ENCODE data around the gene MAD1L1.
"Not testable (repeated sequence)": the region's sequence is repeated elsewhere in the genome, so short reads cannot be mapped to it uniquely, and the experiment has no call there.

MAD1L1 gene

GRCh38 chr7:2171855-2172254 is 60.9 kb downstream of the MAD1L1 start:
- no peak for DNase-seq

- no peak for DNase-seq
Observed at GRCh38 chr7:2170576-2171521, 61.9 kb downstream of the MAD1L1 start.

GRCh38 chr7:2169923-2170575 is 62.7 kb downstream of the MAD1L1 start:
- no peak for DNase-seq

- DNase-seq: no peak
Observed at GRCh38 chr7:2168615-2169311, 64.0 kb downstream of the MAD1L1 start.

GRCh38 chr7:2166625-2167280 is 66.0 kb downstream of the MAD1L1 start:
- no peak for DNase-seq

- DNase-seq: no peak
Observed at GRCh38 chr7:2165610-2166594, 66.8 kb downstream of the MAD1L1 start.

GRCh38 chr7:2165239-2165609 is 67.5 kb downstream of the MAD1L1 start:
- DNase-seq: no peak

- no peak for DNase-seq
Observed at GRCh38 chr7:2164646-2165045, 68.1 kb downstream of the MAD1L1 start.

- no peak for DNase-seq
Observed at GRCh38 chr7:2163600-2164555, 68.9 kb downstream of the MAD1L1 start.

GRCh38 chr7:2162959-2163358 is 69.8 kb downstream of the MAD1L1 start:
- DNase-seq: no peak

- not testable (repeated sequence) for DNase-seq
Observed at GRCh38 chr7:2162004-2162902, 70.5 kb downstream of the MAD1L1 start.

- no peak for DNase-seq
Observed at GRCh38 chr7:2159176-2159520, 73.6 kb downstream of the MAD1L1 start.

- no peak for DNase-seq
Observed at GRCh38 chr7:2158331-2159175, 74.2 kb downstream of the MAD1L1 start.

- peak; percentile 97 for DNase-seq
Observed at GRCh38 chr7:2157473-2158279, 75.1 kb downstream of the MAD1L1 start.

GRCh38 chr7:2156756-2157472 is 75.8 kb downstream of the MAD1L1 start:
- DNase-seq: no peak

- DNase-seq: no peak
Observed at GRCh38 chr7:2154831-2155230, 77.9 kb downstream of the MAD1L1 start.

- no peak for DNase-seq
Observed at GRCh38 chr7:2154121-2154520, 78.6 kb downstream of the MAD1L1 start.

Data from NCI-H1105 treated with DMSO at 0.1 percent for 48 hours (cell line).